Activated B cell treated with CpG ODN at 0.5 μM for 24 hours (primary cell): ENCODE results near the gene HK1. TPM values are rescaled to one million over a fixed set of nuclear protein-coding genes. Genes with fewer than 3 reads are reported as not detected.

Experiments used
- ATAC-seq: fragments of 200-7000 bp; cut with Tn5 transposase; one replicate; pipeline ENCODE4 v1.10.0; 2021; ENCODE audit warnings: low read depth, mild to moderate bottlenecking, moderate library complexity
- CTCF ChIA-PET: fragments of 350-600 bp; sonication (Branson Sonifier 250); formaldehyde crosslinking; loops from one replicate; lab custom pipeline; 2021; ENCODE audit warnings: antibody characterized with exemption; lab: Charles Lee
- POLR2A ChIA-PET: fragments of 350-600 bp; sonication (Branson Sonifier 250); formaldehyde crosslinking; loops from one replicate; lab custom pipeline; 2021; ENCODE audit warnings: antibody characterized with exemption; lab: Charles Lee
- DNase-seq: peaks from one replicate; pipeline ENCODE4 v3.0.0; 2022
- H3K27ac Mint-ChIP-seq: one replicate; pipeline ENCODE4 v1.8.0; 2020; ENCODE audit warnings: mixed read lengths
- H3K27me3 Mint-ChIP-seq: one replicate; pipeline ENCODE4 v1.8.0; 2021; ENCODE audit warnings: mixed read lengths
- H3K36me3 Mint-ChIP-seq: one replicate; pipeline ENCODE4 v1.8.0; 2021; ENCODE audit warnings: low read depth, mixed read lengths
- H3K4me1 Mint-ChIP-seq: one replicate; pipeline ENCODE4 v1.8.0; 2021; ENCODE audit warnings: mixed read lengths
- H3K4me3 Mint-ChIP-seq: one replicate; pipeline ENCODE4 v1.8.0; 2020; ENCODE audit warnings: mild to moderate bottlenecking, mixed read lengths
- H3K9me3 Mint-ChIP-seq: one replicate; pipeline ENCODE4 v1.8.0; 2020; ENCODE audit warnings: mixed read lengths
- intact Hi-C: fragments of 100-400 bp; cut with micrococcal nuclease; formaldehyde crosslinking; loops from one replicate; pipeline ENCODE4 v1.15.1; 2024
- total RNA-seq: library from RNA; stranded (reverse); gene quantifications from 2 replicates; pipeline ENCODE4 v1.2.3, GENCODE V29; 2022
- TF ChIP-seq, protein P1 (sequence below): fragments of 200-600 bp; IDR thresholded peaks from one replicate; pipeline ENCODE4 v1.8.0; 2022; ENCODE audit warnings: antibody characterized with exemption, mild to moderate bottlenecking

HK1 gene
- total RNA-seq, 1 donor from 2014 or later: 47.2 TPM

GRCh38 chr10:69413221-69413865 is 135.0 kb downstream of the HK1 start:
- TF ChIP-seq, protein P1, sequence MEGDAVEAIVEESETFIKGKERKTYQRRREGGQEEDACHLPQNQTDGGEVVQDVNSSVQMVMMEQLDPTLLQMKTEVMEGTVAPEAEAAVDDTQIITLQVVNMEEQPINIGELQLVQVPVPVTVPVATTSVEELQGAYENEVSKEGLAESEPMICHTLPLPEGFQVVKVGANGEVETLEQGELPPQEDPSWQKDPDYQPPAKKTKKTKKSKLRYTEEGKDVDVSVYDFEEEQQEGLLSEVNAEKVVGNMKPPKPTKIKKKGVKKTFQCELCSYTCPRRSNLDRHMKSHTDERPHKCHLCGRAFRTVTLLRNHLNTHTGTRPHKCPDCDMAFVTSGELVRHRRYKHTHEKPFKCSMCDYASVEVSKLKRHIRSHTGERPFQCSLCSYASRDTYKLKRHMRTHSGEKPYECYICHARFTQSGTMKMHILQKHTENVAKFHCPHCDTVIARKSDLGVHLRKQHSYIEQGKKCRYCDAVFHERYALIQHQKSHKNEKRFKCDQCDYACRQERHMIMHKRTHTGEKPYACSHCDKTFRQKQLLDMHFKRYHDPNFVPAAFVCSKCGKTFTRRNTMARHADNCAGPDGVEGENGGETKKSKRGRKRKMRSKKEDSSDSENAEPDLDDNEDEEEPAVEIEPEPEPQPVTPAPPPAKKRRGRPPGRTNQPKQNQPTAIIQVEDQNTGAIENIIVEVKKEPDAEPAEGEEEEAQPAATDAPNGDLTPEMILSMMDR: no peak
- Mint-ChIP-seq H3K9me3 (no peaks in the 10 kb centered on the region), H3K27me3 (peaks cover 15% of the 10 kb centered on the region), H3K36me3 (no peaks in the 10 kb centered on the region), H3K4me1 (peaks cover 21% of the 10 kb centered on the region), H3K27ac (peak overlapping the region; percentile 61), H3K4me3 (no peak overlapping the region)
- DNase-seq (peak; percentile 22), ATAC-seq (no peak)
- ChIA-PET CTCF (interaction anchor here (0.6 to 1.0 kb wide), 4 partner anchors 20 to 177 kb away, joined by 3 to 7 read pairs (median 4); no protein-coding TSS in a partner anchor), POLR2A (no interaction called here)
- intact Hi-C loops: loop anchor here (1.0 to 5.0 kb wide), 3 partner anchors 21 to 406 kb away; no protein-coding TSS in a partner anchor

DNA sequence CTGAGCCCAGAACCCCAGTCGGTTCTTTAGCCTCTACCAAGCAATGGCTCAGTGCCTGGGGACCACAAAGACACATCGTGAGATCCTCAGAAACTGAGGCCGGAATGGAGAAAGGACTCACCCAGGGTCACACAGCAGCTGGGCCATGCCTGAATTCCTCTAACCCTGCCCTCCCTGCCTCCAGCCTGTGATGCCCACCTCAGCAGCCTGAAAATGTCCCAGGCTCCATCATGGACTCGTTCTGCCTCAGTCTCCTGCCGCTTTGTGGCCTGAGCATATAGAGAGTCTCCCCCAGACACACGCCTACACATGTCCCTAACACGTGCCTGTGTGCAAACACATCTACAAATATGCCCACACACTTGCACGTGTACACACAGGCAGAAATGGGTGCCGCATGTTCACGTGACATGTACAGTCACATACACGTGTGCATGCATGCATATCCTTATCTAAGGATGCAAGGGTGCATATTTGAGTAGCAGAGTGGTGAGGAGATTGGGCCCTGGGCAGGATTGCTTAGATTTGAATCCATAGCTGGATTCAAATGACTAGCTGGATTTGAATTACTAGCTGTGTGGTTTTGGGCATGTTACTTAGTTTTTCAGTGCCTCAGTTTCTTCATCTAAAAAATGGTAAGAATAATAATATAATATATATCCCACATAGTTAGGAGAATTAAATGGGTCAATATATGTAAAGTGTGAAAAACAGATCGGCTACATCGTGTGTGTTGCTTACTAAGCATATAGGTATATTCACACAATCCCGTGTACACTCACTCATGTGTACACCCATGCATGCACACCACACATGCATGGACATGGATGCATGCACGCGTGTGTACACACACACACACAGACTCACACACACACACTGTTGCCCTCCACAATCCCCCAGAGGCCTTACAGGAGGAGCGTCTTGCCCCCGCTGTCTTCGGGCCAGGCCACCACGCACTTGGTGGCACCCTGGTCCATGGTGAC is 136.0 kb downstream of the HK1 start:
- Mint-ChIP-seq H3K4me1 (peaks cover 15% of the 10 kb centered on the region), H3K9me3 (no peaks in the 10 kb centered on the region), H3K27ac (no peak overlapping the region), H3K36me3 (no peaks in the 10 kb centered on the region), H3K4me3 (no peak overlapping the region), H3K27me3 (peaks cover 15% of the 10 kb centered on the region)
- TF ChIP-seq, protein P1: no peak
- ATAC-seq (no peak), DNase-seq (no peak)
- CTCF ChIA-PET: interaction anchor here (0.6 to 1.0 kb wide), 2 partner anchors 22 to 25 kb away, joined by 3 read pairs; no protein-coding TSS in a partner anchor
- POLR2A ChIA-PET: no interaction called here
- intact Hi-C loops: loop anchor here (5.0 kb wide), 1 partner anchor 407 kb away; no protein-coding TSS in a partner anchor

- no peak overlapping the region for H3K27ac Mint-ChIP-seq
- ChIA-PET POLR2A (no interaction called here), CTCF (no interaction called here)
- TF ChIP-seq, protein P1: no peak
- no peaks in the 10 kb centered on the region for H3K36me3 Mint-ChIP-seq
- no peak overlapping the region for H3K4me3 Mint-ChIP-seq
- peaks cover 16% of the 10 kb centered on the region for H3K27me3 Mint-ChIP-seq
- intact Hi-C loops: no loop called here
- no peaks in the 10 kb centered on the region for H3K9me3 Mint-ChIP-seq
- DNase-seq: no peak
- no peak for ATAC-seq
- peaks cover 10% of the 10 kb centered on the region for H3K4me1 Mint-ChIP-seq
These were observed 136.8 kb downstream of the HK1 start for GRCh38 chr10:69415049-69415448.

DNA sequence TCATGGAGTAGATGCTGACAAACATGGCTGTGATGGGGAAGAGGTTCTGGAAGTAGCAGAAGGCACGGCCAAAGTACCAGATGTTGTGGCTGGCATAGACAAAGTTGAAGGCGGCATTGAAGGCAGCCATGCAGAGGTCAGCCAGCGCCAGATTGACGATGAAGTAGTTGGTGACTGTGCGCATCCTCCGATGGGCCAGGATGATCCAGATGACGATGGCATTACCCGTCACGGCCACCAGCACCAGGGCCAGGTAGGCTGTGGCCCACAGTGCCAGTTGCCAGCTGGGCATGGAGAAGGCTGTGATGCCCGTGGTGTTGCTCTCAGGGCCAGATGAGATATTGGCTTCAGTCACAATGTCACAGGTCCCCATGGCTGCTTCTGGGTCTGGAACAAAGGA is 137.7 kb downstream of the HK1 start:
- POLR2A ChIA-PET: no interaction called here
- Mint-ChIP-seq H3K27me3 (peaks cover 16% of the 10 kb centered on the region), H3K9me3 (no peaks in the 10 kb centered on the region), H3K4me1 (peaks cover 3% of the 10 kb centered on the region), H3K36me3 (no peaks in the 10 kb centered on the region), H3K27ac (no peak overlapping the region), H3K4me3 (no peak overlapping the region)
- no peak for ATAC-seq
- TF ChIP-seq, protein P1: no peak
- intact Hi-C loops: no loop called here
- CTCF ChIA-PET: no interaction called here
- no peak for DNase-seq

GRCh38 chr10:69416695-69417094 is 138.4 kb downstream of the HK1 start, which contains the start of gene TACR2:
Gene TACR2 (minus strand): TSS chr10:69416918. CDS start chr10:69416323, 595 bp downstream.
- Mint-ChIP-seq H3K9me3 (no peaks in the 10 kb centered on the region), H3K27ac (no peak within 1 kb of the TSS), H3K27me3 (peaks cover 16% of the 10 kb centered on the region), H3K4me1 (peaks cover 2% of the 10 kb centered on the region), H3K36me3 (no peaks in the 10 kb centered on the region), H3K4me3 (no peak within 1 kb of the TSS)
- TF ChIP-seq, protein P1: no peak
- intact Hi-C loops: no loop called here
- DNase-seq: no peak
- ChIA-PET CTCF (no interaction called here), POLR2A (interaction anchor here (0.8 kb wide), 1 partner anchor 205 kb away, joined by 10 read pairs; no protein-coding TSS in a partner anchor)
- no peak for ATAC-seq
